GM23248 (cell line): ENCODE results near the gene NCL. TPM values are rescaled to one million over a fixed set of nuclear protein-coding genes. Genes with fewer than 3 reads are reported as not detected.

Experiments used
- DNase-seq: peaks from one replicate; pipeline ENCODE4 v3.0.0-alpha.2; 2015
- H2AFZ ChIP-seq: fragments of 200-600 bp; sonication (generic); 2 replicates; pipeline ENCODE4 v1.6.1; 2016; ENCODE audit warnings: antibody characterized with exemption
- H3F3A ChIP-seq: fragments of 200-600 bp; sonication (generic); 2 replicates; pipeline ENCODE4 v1.6.1; 2016; ENCODE audit warnings: mild to moderate bottlenecking, antibody characterized with exemption, mixed run types; ENCODE audit not compliant: insufficient read depth
- H3K27ac ChIP-seq: fragments of 200-600 bp; sonication (generic); 2 replicates; pipeline ENCODE4 v1.5.1; 2016; ENCODE audit warnings: mild to moderate bottlenecking
- H3K27me3 ChIP-seq: fragments of 200-600 bp; sonication (generic); replicated peaks from 2 replicates; pipeline ENCODE4 v1.6.1; 2016; ENCODE audit warnings: mild to moderate bottlenecking; ENCODE audit not compliant: insufficient read depth
- H3K36me3 ChIP-seq: fragments of 200-600 bp; sonication (generic); 2 replicates; pipeline ENCODE4 v1.6.1; 2016; ENCODE audit warnings: low read depth, mild to moderate bottlenecking
- H3K4me1 ChIP-seq: fragments of 200-600 bp; sonication (generic); 2 replicates; pipeline ENCODE4 v1.6.1; 2016; ENCODE audit warnings: mild to moderate bottlenecking; ENCODE audit not compliant: insufficient read depth
- H3K4me2 ChIP-seq: fragments of 200-600 bp; sonication (generic); one replicate; pipeline ENCODE4 v1.6.1; 2016; ENCODE audit warnings: mild to moderate bottlenecking; ENCODE audit not compliant: unreplicated experiment
- H3K4me3 ChIP-seq: fragments of 200-600 bp; sonication (generic); 2 replicates; pipeline ENCODE4 v1.5.1; 2016; ENCODE audit warnings: mild to moderate bottlenecking
- H3K79me2 ChIP-seq: fragments of 200-600 bp; sonication (generic); 2 replicates; pipeline ENCODE4 v1.6.1; 2016; ENCODE audit warnings: mild to moderate bottlenecking; ENCODE audit not compliant: insufficient read depth
- H3K9ac ChIP-seq: fragments of 200-600 bp; sonication (generic); 2 replicates; pipeline ENCODE4 v1.6.1; 2016; ENCODE audit warnings: mild to moderate bottlenecking
- H3K9me2 ChIP-seq: fragments of 200-600 bp; sonication (generic); 2 replicates; pipeline ENCODE4 v1.6.1; 2016; ENCODE audit warnings: mixed run types, mild to moderate bottlenecking, moderate library complexity; ENCODE audit not compliant: insufficient read depth
- H3K9me3 ChIP-seq: fragments of 200-600 bp; sonication (generic); one replicate; pipeline ENCODE4 v1.6.1; 2017; ENCODE audit warnings: low read depth
- H4K20me1 ChIP-seq: fragments of 200-600 bp; sonication (generic); 2 replicates; pipeline ENCODE4 v1.6.0; 2016; ENCODE audit not compliant: insufficient read depth
- EZH2 ChIP-seq: fragments of 200-600 bp; sonication (generic); IDR thresholded peaks from 2 replicates; pipeline ENCODE4 v1.6.1; 2018; ENCODE audit warnings: antibody characterized with exemption, mild to moderate bottlenecking; ENCODE audit not compliant: insufficient read depth, poor library complexity, severe bottlenecking
- EZH2phosphoT487 ChIP-seq: fragments of 200-600 bp; sonication (generic); IDR thresholded peaks from 2 replicates; pipeline ENCODE4 v1.6.1; 2018; ENCODE audit warnings: antibody characterized with exemption, moderate library complexity, mild to moderate bottlenecking, low read depth; ENCODE audit not compliant: insufficient read depth
- WGBS, 2 experiments: methylation state at CpG; one replicate each; pipeline ENCODE4 v1.1.6; 2015 to 2017; ENCODE audit warnings: low lambda C conversion rate in 2 of 2, low coverage in 1 of 2; ENCODE audit errors: missing lambda C conversion rate in 2 of 2; 5-methylcytosine and 5-hydroxymethylcytosine counted together
- in situ Hi-C: fragments of 300-500 bp; cut with MboI; formaldehyde crosslinking; loops from 2 replicates; pipeline ENCODE4 v1.15.0; 2020
- polyA plus RNA-seq: library from polyadenylated mRNA; unstranded; fragments of >200 nt; fragmentation: Nextera tagmentation; extraction: Ambion mirVana; gene quantifications from 2 replicates; pipeline ENCODE4 v1.2.1, GENCODE V29; 2016
- total RNA-seq: library from RNA; depleted of rRNA; stranded (reverse); fragments of >200 nt; shearing (Covaris generic); gene quantifications from 2 replicates; pipeline ENCODE4 v1.2.3, GENCODE V29; 2014

NCL gene
- total and polyA plus RNA-seq, 2 experiments from 2014 or later: 147 to 412 TPM

DNA sequence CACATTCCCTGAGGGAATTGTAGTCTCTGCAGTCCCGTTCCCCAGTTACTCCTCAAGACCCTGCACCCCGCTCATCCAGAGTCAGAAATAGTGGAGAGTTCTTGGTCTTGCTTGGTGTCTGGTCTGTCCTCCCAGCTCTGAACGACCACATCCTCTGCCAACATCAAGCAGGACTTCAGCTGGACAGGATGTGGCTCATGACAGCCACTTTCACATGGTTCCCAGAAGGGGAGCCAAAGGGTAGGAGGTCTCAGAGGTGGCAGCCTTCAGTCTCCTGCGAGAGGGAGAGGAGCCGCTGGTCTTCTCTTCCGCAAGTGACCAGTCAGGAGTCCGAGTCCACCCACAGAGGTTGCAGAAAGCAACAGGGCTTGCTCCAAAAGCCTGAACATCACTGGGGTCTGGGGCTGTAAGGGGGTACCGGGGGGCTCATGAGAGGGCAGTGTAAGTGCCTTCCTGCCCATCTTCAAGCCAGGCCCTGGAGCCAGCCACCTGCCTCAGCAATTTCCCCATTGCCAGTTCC, 38.9 kb downstream of the NCL start:
- Histone ChIP-seq H3K27ac (no peak overlapping the region), H3K9ac (no peak overlapping the region), H3K9me2 (no peaks in the 10 kb centered on the region), H2AFZ (no peak overlapping the region), H3K4me1 (no peaks in the 10 kb centered on the region), H3F3A (no peaks in the 10 kb centered on the region), H3K4me2 (no peak overlapping the region), H3K4me3 (no peak overlapping the region), H4K20me1 (no peaks in the 10 kb centered on the region), H3K36me3 (no peaks in the 10 kb centered on the region), H3K9me3 (no peaks in the 10 kb centered on the region), H3K79me2 (no peaks in the 10 kb centered on the region), H3K27me3 (no peaks in the 10 kb centered on the region)
- 40 to 41% methylated on average over 8 of the region's 8 CpGs for WGBS, 2 experiments
- TF ChIP-seq EZH2phosphoT487: no peak
- TF ChIP-seq EZH2: no peak
- in situ Hi-C loops: no loop called here
- no peak for DNase-seq

DNA sequence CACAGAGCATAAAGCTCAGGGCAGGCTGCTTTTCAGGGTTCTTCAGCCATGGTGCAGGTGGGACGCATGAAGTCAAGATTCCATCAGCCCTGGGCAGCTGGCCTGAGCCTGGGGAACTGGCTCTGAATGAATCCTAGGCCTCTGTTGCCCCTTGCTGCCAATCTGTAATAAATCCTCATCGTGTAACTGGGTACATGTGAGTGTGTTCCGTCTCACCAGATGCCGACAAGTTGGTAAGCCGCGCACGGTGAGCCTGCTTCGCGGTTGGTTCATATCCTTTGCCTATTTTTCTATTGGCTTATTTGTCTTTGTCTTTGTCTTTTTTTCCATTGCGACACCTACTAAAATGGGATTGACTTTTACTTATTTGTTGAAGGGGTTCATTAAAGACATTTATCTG, 41.1 kb downstream of the NCL start:
- no peaks in the 10 kb centered on the region for H3K9me2 ChIP-seq
- 89 to 90% methylated on average over 10 of the region's 10 CpGs for WGBS, 2 experiments
- H2AFZ ChIP-seq: no peak overlapping the region
- DNase-seq: no peak
- in situ Hi-C loops: loop anchor here (25.0 kb wide), 1 partner anchor 311 kb away; no protein-coding TSS in a partner anchor
- no peaks in the 10 kb centered on the region for H4K20me1 ChIP-seq
- no peak for TF ChIP-seq EZH2
- no peak for TF ChIP-seq EZH2phosphoT487
- H3K4me2 ChIP-seq: no peak overlapping the region
- H3K4me1 ChIP-seq: no peaks in the 10 kb centered on the region
- no peak overlapping the region for H3K27ac ChIP-seq
- H3K36me3 ChIP-seq: no peaks in the 10 kb centered on the region
- H3K79me2 ChIP-seq: no peaks in the 10 kb centered on the region
- no peaks in the 10 kb centered on the region for H3K9me3 ChIP-seq
- H3K9ac ChIP-seq: no peak overlapping the region
- no peaks in the 10 kb centered on the region for H3F3A ChIP-seq
- no peaks in the 10 kb centered on the region for H3K27me3 ChIP-seq
- H3K4me3 ChIP-seq: no peak overlapping the region

DNA sequence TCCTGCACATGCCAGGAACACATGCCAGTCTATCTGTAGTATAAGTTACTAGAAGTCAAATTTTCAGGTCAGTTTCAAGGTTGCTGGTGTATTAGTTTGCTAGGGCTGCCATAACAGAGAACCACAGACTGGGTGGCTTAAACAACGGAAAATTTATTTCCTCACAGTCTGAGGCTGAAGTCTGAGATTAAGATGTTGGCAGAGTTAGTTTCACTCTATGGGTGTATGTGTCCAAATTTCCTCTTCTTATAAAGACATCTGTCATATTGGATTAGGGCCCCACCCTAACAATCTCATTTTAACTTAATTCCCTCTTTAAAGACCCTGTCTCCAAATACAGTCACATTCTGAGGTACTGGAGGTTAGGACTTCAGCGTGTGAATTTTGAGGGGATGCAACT, 42.2 kb downstream of the NCL start:
- no peak overlapping the region for H3K4me3 ChIP-seq
- no peak overlapping the region for H3K9ac ChIP-seq
- H3K9me3 ChIP-seq: no peaks in the 10 kb centered on the region
- no peak for DNase-seq
- no peaks in the 10 kb centered on the region for H3K27me3 ChIP-seq
- H3K4me2 ChIP-seq: no peak overlapping the region
- H2AFZ ChIP-seq: no peak overlapping the region
- H3K4me1 ChIP-seq: no peaks in the 10 kb centered on the region
- no peaks in the 10 kb centered on the region for H3K36me3 ChIP-seq
- TF ChIP-seq EZH2phosphoT487 (no peak), EZH2 (no peak)
- whole genome bisulfite sequencing, 2 experiments: 63 to 74% methylated on average over 2 of the region's 2 CpGs
- no peaks in the 10 kb centered on the region for H3K79me2 ChIP-seq
- no peak overlapping the region for H3K27ac ChIP-seq
- no peaks in the 10 kb centered on the region for H3F3A ChIP-seq
- H3K9me2 ChIP-seq: no peaks in the 10 kb centered on the region
- in situ Hi-C loops: loop anchor here (25.0 kb wide), 1 partner anchor 310 kb away; no protein-coding TSS in a partner anchor
- no peaks in the 10 kb centered on the region for H4K20me1 ChIP-seq

DNA sequence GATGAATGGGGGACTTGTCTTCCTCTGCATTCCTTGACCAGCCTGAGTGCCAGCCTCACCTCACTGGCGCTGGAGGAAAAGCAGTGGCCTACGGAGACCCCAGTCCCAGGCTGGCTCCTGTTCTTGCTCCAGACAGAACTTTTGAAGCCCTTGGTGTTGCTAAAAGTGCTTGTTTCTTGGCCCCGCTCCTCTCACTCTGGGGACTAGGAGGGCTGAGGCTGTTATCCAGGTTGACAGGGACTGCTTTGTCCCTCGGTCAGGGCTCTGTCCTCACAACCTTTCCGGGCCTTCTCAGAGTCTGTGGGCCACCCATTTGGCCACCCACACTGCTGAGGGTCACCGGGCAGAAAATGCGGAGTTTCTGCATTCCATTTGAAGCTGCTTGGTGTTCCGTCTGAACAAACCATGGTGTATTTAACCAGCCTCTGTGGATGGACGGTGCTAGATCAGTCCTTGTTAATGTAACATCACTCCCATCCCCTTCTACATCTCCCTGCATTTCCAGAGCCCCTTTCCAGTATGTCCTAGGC, 43.2 kb downstream of the NCL start:
- in situ Hi-C loops: loop anchor here (25.0 kb wide), 1 partner anchor 309 kb away; no protein-coding TSS in a partner anchor
- 60 to 64% methylated on average over 9 of the region's 9 CpGs for WGBS, 2 experiments

More for the DNA sequence above, 43.2 kb downstream of the NCL start:
- no peaks in the 10 kb centered on the region for H3K9me2 ChIP-seq
- H3K4me3 ChIP-seq: no peak overlapping the region
- H3K36me3 ChIP-seq: no peaks in the 10 kb centered on the region
- H3K9ac ChIP-seq: no peak overlapping the region
- no peaks in the 10 kb centered on the region for H3K79me2 ChIP-seq
- H3K4me1 ChIP-seq: no peaks in the 10 kb centered on the region
- TF ChIP-seq EZH2 (no peak), EZH2phosphoT487 (no peak)
- no peaks in the 10 kb centered on the region for H3K9me3 ChIP-seq
- no peak for DNase-seq
- H3K4me2 ChIP-seq: no peak overlapping the region
- no peaks in the 10 kb centered on the region for H3F3A ChIP-seq
- no peaks in the 10 kb centered on the region for H4K20me1 ChIP-seq
- no peak overlapping the region for H3K27ac ChIP-seq
- H3K27me3 ChIP-seq: no peaks in the 10 kb centered on the region
- H2AFZ ChIP-seq: no peak overlapping the region
